ENCODE results near the gene HAND2. TPM values are rescaled to one million over a fixed set of nuclear protein-coding genes. Genes with fewer than 3 reads are reported as not detected.

The HAND2 gene
- not detected for polyA plus RNA-seq (2012; ENCODE audit: insufficient read length, low read depth)

DNA sequence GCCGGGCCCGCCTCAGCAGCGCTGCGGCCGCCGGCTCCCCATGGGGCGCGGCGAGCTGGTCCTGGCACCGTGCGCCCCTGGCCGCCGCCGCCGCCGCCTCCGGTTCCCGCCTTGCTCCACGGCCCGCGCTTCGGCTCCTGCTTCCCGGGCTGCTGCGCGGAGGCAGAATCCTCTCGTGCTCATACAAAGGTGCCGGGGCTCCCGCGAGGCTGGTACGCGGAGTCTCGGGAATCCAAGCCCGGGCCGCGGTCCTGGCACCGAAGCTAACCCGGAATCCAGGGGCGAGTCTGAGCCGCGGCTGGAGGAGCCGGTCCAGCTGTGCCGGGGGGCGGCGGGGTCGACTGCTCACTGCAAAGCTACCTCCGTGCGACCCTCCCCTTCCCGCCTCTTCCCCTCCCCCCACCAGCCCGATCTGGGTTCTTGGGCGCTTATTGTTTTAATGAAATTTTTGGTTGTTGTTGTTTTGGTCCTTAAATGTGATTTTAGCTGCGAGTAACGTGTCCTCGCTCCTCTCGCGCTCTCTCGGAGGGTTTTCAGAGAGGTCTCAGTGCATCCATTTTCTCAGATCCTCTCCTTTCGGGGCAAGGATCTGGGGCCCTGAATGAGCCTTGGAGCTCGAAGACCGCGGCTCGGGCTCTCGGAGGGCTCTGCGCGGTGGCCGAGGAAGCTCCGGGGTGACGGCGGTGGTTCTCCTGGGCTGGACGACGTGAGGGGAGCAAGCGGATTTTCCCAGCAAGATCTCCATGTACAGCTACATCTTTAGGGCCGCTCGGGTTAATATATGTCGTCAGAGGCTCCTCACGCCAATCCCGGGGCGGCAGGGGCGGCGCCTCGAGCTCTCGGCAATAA lies at the start of gene HAND2:
HAND2 (minus strand) TSS at position 753 of the 849 bp plus-strand sequence. CDS start 940 bp downstream, outside the sequence.
- TF ChIP-seq SIN3A (IDR thresholded peaks at IDR 0.05; ENCODE audit: borderline replicate concordance, insufficient read depth, low read length) (no peak), TAF1 (IDR thresholded peaks at IDR 0.05; ENCODE audit: borderline replicate concordance, insufficient read depth, low read length) (no peak), FOXP2 (optimal IDR thresholded peaks at IDR 0.05; ENCODE audit: borderline replicate concordance, extremely low read depth, extremely low read length, insufficient read depth) (no peak), POLR2AphosphoS5 (IDR thresholded peaks at IDR 0.05; ENCODE audit: low read depth, low read length) (no peak)
- TF ChIP-seq, protein P1, sequence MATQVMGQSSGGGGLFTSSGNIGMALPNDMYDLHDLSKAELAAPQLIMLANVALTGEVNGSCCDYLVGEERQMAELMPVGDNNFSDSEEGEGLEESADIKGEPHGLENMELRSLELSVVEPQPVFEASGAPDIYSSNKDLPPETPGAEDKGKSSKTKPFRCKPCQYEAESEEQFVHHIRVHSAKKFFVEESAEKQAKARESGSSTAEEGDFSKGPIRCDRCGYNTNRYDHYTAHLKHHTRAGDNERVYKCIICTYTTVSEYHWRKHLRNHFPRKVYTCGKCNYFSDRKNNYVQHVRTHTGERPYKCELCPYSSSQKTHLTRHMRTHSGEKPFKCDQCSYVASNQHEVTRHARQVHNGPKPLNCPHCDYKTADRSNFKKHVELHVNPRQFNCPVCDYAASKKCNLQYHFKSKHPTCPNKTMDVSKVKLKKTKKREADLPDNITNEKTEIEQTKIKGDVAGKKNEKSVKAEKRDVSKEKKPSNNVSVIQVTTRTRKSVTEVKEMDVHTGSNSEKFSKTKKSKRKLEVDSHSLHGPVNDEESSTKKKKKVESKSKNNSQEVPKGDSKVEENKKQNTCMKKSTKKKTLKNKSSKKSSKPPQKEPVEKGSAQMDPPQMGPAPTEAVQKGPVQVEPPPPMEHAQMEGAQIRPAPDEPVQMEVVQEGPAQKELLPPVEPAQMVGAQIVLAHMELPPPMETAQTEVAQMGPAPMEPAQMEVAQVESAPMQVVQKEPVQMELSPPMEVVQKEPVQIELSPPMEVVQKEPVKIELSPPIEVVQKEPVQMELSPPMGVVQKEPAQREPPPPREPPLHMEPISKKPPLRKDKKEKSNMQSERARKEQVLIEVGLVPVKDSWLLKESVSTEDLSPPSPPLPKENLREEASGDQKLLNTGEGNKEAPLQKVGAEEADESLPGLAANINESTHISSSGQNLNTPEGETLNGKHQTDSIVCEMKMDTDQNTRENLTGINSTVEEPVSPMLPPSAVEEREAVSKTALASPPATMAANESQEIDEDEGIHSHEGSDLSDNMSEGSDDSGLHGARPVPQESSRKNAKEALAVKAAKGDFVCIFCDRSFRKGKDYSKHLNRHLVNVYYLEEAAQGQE (IDR thresholded peaks at IDR 0.05; ENCODE audit: insufficient read depth in 1 of 2, low read depth in 2 of 2, low read length in 2 of 2), result no peak

DNA sequence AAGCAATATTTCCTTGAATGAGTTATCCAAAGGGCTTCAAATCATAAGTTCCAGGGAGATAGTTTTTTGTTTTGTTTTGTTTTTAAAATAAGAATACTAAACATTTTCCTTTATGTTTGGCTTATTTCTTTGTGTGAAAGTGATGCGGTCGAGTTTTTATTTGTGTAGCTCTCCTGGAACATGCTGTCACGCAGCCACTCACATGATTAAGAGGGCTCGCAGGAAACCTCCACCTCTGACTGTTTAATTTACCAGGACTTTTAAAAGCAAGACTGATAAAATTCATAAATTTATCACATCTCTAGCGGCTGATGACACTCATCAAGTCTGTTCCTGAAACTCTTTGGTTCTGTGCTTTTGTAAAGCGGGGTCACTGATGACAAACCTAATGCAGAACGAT lies 48.9 kb upstream of the HAND2 start:
- TF ChIP-seq, protein P1 (IDR thresholded peaks at IDR 0.05; ENCODE audit: insufficient read depth in 1 of 2, low read depth in 2 of 2, low read length in 2 of 2), result no peak
- TF ChIP-seq SIN3A (IDR thresholded peaks at IDR 0.05; ENCODE audit: borderline replicate concordance, insufficient read depth, low read length), result no peak
- TF ChIP-seq TAF1 (IDR thresholded peaks at IDR 0.05; ENCODE audit: borderline replicate concordance, insufficient read depth, low read length), result no peak
- TF ChIP-seq FOXP2 (optimal IDR thresholded peaks at IDR 0.05; ENCODE audit: borderline replicate concordance, extremely low read depth, extremely low read length, insufficient read depth), result no peak
- no peak for TF ChIP-seq POLR2AphosphoS5 (IDR thresholded peaks at IDR 0.05; ENCODE audit: low read depth, low read length)

DNA sequence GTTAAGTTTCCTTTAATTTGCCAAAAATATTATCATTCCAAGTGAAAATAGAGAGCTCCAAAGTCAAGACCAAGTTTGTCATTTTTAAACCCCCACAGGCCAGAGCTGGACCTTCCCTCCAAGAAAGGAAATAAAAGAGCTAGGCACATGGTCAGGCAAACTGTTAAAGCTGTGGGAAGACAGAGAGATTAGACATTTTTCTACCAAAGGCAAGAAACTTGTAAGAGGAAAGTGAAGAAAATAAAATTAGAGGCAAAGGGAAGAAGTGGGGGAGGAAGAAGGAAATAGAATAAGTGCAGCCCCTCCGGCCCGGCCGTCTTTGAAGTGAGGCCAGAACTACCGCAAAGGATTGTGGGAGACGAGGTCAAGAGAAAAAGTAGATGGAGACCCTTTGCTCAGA lies 47.9 kb upstream of the HAND2 start:
- TF ChIP-seq, protein P1 (IDR thresholded peaks at IDR 0.05; ENCODE audit: insufficient read depth in 1 of 2, low read depth in 2 of 2, low read length in 2 of 2), result no peak
- TF ChIP-seq FOXP2 (optimal IDR thresholded peaks at IDR 0.05; ENCODE audit: borderline replicate concordance, extremely low read depth, extremely low read length, insufficient read depth) (no peak), TAF1 (IDR thresholded peaks at IDR 0.05; ENCODE audit: borderline replicate concordance, insufficient read depth, low read length) (no peak), SIN3A (IDR thresholded peaks at IDR 0.05; ENCODE audit: borderline replicate concordance, insufficient read depth, low read length) (no peak), POLR2AphosphoS5 (IDR thresholded peaks at IDR 0.05; ENCODE audit: low read depth, low read length) (no peak)

DNA sequence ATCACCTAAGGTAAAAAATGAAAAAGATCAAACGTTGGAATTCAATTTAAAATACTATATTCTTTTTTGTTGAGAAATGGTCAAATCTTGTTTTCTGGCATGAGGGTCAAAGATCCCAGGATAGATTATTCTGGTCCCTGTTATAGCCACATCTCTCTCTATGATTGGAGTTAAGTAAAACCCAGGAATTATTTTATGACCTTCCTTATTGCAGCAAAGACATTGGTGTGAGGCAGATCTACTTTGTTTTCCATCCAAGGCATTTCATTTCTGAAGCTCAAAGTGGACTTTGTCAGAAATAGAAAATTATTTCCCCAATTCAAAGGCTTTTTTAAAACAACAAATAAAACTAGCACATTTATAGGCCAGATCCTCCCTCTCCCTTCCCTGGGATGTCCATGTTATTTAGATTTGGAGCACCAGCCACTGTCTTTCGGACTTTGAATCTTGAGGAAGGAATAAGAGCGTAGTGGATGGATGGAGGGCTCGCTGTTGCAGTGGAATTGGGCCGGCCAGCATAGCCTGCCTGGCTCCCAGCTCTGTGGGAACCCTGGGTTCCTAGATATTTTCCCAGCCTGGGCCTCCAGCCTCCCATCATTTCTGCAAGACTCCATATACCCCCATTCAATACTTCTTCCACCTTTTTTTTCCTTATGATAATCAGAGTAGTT lies 45.6 kb upstream of the HAND2 start:
- TF ChIP-seq FOXP2 (optimal IDR thresholded peaks at IDR 0.05; ENCODE audit: borderline replicate concordance, extremely low read depth, extremely low read length, insufficient read depth) (no peak), POLR2AphosphoS5 (IDR thresholded peaks at IDR 0.05; ENCODE audit: low read depth, low read length) (no peak), TAF1 (IDR thresholded peaks at IDR 0.05; ENCODE audit: borderline replicate concordance, insufficient read depth, low read length) (no peak), SIN3A (IDR thresholded peaks at IDR 0.05; ENCODE audit: borderline replicate concordance, insufficient read depth, low read length) (no peak)
- TF ChIP-seq, protein P1 (IDR thresholded peaks at IDR 0.05; ENCODE audit: insufficient read depth in 1 of 2, low read depth in 2 of 2, low read length in 2 of 2), result no peak

Measured in PFSK-1 (cell line).